Measurements from ENCODE around the gene RHOT2. TPM values are rescaled to one million over a fixed set of nuclear protein-coding genes. Genes with fewer than 3 reads are reported as not detected.

RHOT2 gene
- total and polyA plus RNA-seq, 2 experiments from 2014 or later: 129 to 163 TPM

GRCh38 chr16:692356-693108 is 24.6 kb downstream of the RHOT2 start:
- no peaks in the 10 kb centered on the region; the same call in 1 of the 3 replicates for H3K9me3 Mint-ChIP-seq
- H3K27me3 Mint-ChIP-seq (ENCODE audit: insufficient read depth, low read depth, poor library complexity): peaks cover 39% of the 10 kb centered on the region
- no peak overlapping the region for H3K27ac Mint-ChIP-seq
- Histone ChIP-seq H3K4me3 (no peak overlapping the region), H3K36me3 (ENCODE audit: insufficient read depth) (no peaks in the 10 kb centered on the region), H3K4me1 (ENCODE audit: insufficient read depth) (no peaks in the 10 kb centered on the region; the same call in 1 of the 2 replicates), H3K4me2 (no peak overlapping the region), H3K27me3 (ENCODE audit: insufficient read depth) (peaks cover 57% of the 10 kb centered on the region), H3K27ac (ENCODE audit: low read depth) (no peak overlapping the region), H2AFZ (no peak overlapping the region), H3K9me2 (ENCODE audit: insufficient read depth) (no peaks in the 10 kb centered on the region), H3F3A (replicated peaks; ENCODE audit: low read depth) (0 out of 2 replicates have a peak, but pooled peaks cover 3% of the 10 kb centered on the region), H4K20me1 (replicated peaks; ENCODE audit: insufficient read depth) (no peaks in the 10 kb centered on the region; the same call in 1 of the 2 replicates), H3K79me2 (replicated peaks; ENCODE audit: insufficient read depth) (no peaks in the 10 kb centered on the region; the same call in 1 of the 2 replicates)
- no peak for TF ChIP-seq REST (IDR thresholded peaks at IDR 0.05; ENCODE audit: unreplicated experiment)
- no peak for TF ChIP-seq ETS1 (IDR thresholded peaks at IDR 0.05)
- TF ChIP-seq, protein P1, sequence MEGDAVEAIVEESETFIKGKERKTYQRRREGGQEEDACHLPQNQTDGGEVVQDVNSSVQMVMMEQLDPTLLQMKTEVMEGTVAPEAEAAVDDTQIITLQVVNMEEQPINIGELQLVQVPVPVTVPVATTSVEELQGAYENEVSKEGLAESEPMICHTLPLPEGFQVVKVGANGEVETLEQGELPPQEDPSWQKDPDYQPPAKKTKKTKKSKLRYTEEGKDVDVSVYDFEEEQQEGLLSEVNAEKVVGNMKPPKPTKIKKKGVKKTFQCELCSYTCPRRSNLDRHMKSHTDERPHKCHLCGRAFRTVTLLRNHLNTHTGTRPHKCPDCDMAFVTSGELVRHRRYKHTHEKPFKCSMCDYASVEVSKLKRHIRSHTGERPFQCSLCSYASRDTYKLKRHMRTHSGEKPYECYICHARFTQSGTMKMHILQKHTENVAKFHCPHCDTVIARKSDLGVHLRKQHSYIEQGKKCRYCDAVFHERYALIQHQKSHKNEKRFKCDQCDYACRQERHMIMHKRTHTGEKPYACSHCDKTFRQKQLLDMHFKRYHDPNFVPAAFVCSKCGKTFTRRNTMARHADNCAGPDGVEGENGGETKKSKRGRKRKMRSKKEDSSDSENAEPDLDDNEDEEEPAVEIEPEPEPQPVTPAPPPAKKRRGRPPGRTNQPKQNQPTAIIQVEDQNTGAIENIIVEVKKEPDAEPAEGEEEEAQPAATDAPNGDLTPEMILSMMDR (conservative IDR thresholded peaks at IDR 0.05; ENCODE audit: low read depth in 2 of 2): no peak
- no peak for DNase-seq (ENCODE audit: low spot score)
- peak overlapping the region; percentile 4; the same call in 1 of the 3 replicates for H3K4me3 Mint-ChIP-seq
- H3K36me3 Mint-ChIP-seq (ENCODE audit: low read depth): peaks cover 2% of the 10 kb centered on the region; the same call in 1 of the 3 replicates
- H3K4me1 Mint-ChIP-seq: peaks cover 3% of the 10 kb centered on the region; the same call in 2 of the 3 replicates
- ATAC-seq: no peak

DNA sequence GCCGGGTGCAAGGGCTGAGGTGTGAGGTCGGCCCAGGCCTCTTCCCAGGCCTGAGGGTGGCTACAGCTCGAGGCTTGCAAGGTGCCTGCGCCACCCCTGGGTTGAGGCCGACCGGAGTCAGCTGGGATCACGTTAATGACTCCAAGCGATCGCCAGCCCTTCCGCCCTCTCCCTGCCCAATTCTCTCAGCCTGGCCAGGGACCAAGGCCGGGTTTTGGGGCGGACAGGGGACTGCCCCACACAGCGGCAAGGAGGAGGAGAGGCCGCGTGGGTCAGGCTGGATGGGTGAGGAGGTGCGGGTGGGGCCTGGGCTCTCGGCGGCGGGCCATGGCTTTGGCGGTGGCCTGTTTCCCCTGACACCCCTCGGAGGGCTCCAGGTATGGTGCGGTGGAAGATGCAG is 25.4 kb downstream of the RHOT2 start:
- no peaks in the 10 kb centered on the region for H3K36me3 ChIP-seq (ENCODE audit: insufficient read depth)
- Mint-ChIP-seq H3K9me3 (no peaks in the 10 kb centered on the region; the same call in 1 of the 3 replicates), H3K4me1 (peaks cover 3% of the 10 kb centered on the region; the same call in 2 of the 3 replicates), H3K4me3 (peak overlapping the region; percentile 62; the same call in 2 of the 3 replicates), H3K27ac (no peak overlapping the region), H3K27me3 (ENCODE audit: insufficient read depth, low read depth, poor library complexity) (peaks cover 47% of the 10 kb centered on the region), H3K36me3 (ENCODE audit: low read depth) (no peaks in the 10 kb centered on the region)
- peaks cover 64% of the 10 kb centered on the region for H3K27me3 ChIP-seq (ENCODE audit: insufficient read depth)
- H3K9me2 ChIP-seq (ENCODE audit: insufficient read depth): no peaks in the 10 kb centered on the region
- TF ChIP-seq EZH2 (IDR thresholded peaks at IDR 0.05; ENCODE audit: low read depth, unreplicated experiment) (peak; percentile 43), REST (IDR thresholded peaks at IDR 0.05; ENCODE audit: unreplicated experiment) (no peak)
- no peaks in the 10 kb centered on the region; the same call in 1 of the 2 replicates for H3K4me1 ChIP-seq (ENCODE audit: insufficient read depth)
- ATAC-seq (peak; percentile 2; the same call in 2 of the 3 replicates), DNase-seq (ENCODE audit: low spot score) (no peak)
- H3K4me3 ChIP-seq: peak overlapping the region; percentile 68
- peak overlapping the region; percentile 85 for H3K4me2 ChIP-seq
- H2AFZ ChIP-seq: no peak overlapping the region
- no peaks in the 10 kb centered on the region; the same call in 1 of the 2 replicates for H3K79me2 ChIP-seq (replicated peaks; ENCODE audit: insufficient read depth)
- H4K20me1 ChIP-seq (replicated peaks; ENCODE audit: insufficient read depth): no peaks in the 10 kb centered on the region; the same call in 1 of the 2 replicates
- H3F3A ChIP-seq (replicated peaks; ENCODE audit: low read depth): 0 out of 2 replicates have a peak, but pooled peaks cover 3% of the 10 kb centered on the region
- H3K27ac ChIP-seq (ENCODE audit: low read depth): no peak overlapping the region
